DMS114 treated with DMSO at 0.1 percent for 48 hours (cell line): ENCODE data around the gene NRDE2.

Experiments used
- DNase-seq: peaks from one replicate; lab custom pipeline; 2025; ENCODE audit not compliant: unreplicated experiment; lab: John Stamatoyannopoulos, UW

Gene NRDE2, protein sequence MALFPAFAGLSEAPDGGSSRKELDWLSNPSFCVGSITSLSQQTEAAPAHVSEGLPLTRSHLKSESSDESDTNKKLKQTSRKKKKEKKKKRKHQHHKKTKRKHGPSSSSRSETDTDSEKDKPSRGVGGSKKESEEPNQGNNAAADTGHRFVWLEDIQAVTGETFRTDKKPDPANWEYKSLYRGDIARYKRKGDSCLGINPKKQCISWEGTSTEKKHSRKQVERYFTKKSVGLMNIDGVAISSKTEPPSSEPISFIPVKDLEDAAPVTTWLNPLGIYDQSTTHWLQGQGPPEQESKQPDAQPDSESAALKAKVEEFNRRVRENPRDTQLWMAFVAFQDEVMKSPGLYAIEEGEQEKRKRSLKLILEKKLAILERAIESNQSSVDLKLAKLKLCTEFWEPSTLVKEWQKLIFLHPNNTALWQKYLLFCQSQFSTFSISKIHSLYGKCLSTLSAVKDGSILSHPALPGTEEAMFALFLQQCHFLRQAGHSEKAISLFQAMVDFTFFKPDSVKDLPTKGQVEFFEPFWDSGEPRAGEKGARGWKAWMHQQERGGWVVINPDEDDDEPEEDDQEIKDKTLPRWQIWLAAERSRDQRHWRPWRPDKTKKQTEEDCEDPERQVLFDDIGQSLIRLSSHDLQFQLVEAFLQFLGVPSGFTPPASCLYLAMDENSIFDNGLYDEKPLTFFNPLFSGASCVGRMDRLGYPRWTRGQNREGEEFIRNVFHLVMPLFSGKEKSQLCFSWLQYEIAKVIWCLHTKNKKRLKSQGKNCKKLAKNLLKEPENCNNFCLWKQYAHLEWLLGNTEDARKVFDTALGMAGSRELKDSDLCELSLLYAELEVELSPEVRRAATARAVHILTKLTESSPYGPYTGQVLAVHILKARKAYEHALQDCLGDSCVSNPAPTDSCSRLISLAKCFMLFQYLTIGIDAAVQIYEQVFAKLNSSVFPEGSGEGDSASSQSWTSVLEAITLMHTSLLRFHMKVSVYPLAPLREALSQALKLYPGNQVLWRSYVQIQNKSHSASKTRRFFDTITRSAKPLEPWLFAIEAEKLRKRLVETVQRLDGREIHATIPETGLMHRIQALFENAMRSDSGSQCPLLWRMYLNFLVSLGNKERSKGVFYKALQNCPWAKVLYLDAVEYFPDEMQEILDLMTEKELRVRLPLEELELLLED

DNA sequence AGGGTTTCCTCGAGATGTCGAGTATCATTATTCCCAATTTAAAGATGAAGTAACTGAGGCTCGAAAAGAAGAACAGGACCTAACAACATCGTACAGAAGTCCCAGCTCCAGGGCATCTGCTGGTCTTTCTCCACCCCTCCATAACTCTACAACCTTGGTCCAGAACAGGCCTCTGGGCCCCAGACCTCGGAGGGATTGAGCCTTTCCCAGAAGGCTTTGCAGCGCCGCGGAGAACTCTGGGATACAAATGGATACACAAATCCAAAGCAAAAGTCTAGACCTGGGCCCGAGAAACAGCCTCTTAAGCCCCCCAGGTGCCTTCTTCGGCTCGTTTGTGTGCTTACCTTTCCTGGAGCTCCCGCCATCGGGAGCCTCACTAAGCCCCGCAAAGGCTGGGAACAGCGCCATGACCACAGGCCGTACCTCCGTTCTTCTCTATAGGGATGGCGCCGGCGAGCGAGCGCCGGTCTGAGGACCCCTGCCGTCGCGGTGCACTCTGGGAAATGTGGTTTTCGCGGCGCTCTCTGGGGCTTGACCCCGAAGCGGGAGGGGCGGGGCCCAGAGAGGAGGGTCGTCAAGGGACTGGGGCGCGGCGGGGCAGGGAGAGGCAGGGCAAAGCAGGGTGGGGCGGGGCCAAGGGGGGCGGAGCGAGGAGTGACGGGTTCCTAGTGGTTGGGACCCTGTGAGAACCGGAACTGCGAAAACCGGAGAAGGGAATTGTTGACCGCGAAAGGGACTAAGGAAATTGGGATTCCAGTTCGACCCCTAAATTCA, at the start of gene NRDE2:
TSS of gene NRDE2 (minus strand) at position 445 of the 774 bp plus-strand sequence. CDS start at position 408, 37 bp downstream.
- DNase-seq = peak; percentile 88

DNA sequence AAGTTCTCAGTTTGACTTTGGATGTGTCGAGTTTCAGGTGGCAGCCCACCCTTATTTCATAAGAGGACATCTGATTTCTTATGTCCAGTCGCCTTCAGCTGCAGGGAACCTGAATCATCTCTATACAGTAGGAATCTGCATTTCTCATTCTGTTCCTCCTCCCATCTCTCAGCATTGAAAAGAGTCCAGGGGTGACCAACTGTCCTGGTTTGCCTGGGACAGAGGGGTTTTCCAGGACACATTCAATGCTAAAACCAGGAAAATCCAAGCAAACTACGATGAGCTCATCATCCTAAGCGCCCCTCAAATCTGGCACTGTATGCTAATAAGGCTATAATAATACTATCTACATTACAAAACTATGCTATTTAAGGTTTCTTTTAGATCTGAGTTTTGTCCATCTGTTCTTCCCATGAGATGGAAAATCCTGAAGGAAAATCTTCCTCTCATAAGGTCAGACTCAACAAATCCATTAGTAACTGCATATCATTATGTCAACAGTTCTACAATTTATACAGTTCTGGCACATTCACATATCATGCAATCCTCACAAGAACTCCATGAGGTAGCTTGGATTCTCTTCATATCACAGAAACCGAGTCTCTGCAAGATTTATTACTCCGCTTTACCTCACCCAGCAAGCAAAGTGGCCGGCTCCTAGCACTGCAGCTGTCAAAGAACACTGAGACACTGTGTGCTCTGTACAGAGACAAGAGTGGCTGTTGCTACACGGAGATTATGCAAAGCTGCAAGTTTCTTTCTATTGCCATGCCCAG, 49.5 kb upstream of the NRDE2 start:
- no peak for DNase-seq

DNA sequence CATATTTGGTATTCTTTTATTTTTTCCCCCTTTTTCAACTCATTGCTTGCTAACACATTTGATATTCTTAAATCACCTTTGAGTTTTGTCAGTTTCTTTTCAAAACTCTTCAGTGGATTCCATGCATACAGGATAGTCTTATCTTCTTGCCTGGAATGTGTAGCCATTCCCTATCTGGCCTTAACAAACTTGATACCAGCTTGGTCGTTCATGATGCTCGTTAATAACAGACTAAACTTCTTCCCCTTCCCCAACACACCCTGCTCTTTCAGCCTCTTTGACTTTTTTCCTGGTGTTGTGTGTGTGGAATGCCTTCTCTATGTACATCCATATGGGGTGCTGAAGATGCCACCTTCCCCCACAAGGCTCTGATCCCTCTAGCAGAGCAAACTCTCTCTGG, 47.4 kb upstream of the NRDE2 start:
- no peak for DNase-seq

DNA sequence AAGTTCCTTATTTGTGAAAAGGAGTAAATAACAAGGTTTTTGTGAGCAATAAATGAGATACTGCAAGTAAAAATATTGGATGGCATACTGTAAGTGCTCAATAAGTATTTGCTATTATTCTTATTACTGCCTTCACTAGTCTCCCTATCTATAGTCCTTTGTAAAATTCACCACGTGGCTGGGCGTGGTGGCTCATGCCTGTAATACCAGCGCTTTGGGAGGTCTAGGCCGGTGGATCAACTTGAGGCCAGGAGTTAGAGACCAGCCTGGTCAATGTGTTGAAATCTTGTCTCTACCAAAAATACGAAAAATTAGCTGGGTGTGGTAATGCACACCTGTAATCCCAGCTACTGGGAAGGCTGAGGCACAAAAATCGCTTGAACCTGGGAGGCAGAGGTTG, 46.5 kb upstream of the NRDE2 start:
- no peak for DNase-seq

DNA sequence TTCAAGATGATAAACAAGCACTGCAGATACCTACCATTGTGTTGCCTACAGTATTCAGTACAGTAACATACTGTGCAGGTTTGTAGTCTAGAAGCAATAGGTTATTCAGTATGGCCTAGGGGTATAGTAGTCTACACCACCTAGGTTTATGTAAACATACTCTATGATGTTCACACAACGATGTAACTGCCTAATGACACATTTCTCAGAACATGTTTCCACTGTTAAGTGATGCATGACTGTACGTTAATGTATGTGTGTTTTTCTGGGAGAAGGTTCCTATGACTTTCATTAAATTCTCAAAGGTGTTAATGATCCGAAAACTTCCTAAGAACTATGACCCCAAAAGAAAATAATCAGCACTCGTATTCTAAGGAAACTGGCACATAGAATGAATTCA, 44.2 kb upstream of the NRDE2 start:
- no peak for DNase-seq

DNA sequence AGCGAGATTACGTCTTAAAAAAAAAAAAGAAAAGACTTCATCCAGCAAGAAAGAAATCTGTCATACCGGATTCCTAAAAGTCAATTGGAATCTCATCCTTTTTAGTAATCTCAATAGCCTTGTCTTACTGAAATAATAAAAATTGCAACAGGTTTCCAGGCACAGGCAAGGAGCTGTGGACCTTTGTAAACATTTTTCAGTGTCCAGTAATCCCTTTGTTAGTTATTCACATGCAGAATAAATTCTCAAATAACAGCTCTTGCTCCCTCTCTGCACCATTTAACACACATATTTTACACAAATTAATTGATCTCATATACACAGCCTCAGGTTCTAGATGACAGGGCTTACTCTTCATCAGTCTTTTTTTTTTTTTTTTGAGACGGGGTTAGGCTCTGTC, 43.1 kb upstream of the NRDE2 start:
- DNase-seq = no peak

DNA sequence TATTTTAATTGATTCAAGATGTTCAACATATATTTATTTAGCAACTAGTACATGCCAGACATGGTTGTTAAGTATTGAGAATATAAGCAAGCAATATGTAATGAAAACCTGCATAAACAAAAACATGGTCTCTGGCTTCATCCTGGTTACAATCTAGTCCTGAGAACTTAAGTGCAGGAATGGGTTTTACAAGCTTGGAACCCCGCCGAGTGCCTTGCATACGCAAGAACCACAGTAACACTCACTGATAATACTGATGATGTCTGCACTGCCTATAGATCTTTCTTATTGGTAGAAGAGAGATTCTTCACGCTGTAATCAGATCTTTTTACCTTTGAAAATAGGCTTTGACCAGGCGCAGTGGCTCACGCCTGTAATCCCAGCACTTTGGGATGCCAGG, 42.1 kb upstream of the NRDE2 start:
- DNase-seq = no peak

DNA sequence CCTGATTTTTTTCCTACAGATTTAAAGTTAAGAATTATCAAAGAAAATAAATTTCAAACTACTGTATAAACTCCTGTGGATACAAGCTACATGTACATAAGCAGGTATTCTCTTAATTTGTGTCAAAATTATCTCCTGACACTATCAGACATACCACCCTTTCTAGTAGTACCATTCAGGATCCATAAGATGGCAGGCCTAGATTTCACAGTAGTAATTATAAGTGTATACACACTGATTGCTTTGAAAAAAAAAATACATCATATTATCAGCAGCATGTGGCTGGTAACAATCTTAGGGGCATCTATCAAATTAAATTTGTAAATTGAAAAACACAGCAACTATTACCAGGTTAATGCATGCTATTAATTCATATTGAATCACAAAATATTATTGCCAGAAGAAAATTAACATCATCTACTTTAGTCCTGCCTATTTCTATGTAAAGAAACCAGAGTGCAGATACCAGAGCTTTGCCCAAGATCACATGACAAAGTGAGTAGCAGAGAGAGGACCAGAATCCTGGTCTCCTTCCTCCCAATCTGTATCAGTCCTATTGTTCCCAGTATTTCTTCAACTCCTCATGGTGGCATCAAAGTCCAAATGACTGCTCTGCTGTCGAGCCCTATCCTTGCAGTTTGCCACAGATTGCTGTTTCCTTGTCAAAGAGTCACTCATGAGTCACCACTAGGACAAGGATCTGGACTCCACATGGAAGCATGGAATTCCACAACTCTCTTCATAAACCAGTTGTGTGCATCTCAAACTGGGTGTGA, 37.4 kb upstream of the NRDE2 start:
- DNase-seq = no peak

DNA sequence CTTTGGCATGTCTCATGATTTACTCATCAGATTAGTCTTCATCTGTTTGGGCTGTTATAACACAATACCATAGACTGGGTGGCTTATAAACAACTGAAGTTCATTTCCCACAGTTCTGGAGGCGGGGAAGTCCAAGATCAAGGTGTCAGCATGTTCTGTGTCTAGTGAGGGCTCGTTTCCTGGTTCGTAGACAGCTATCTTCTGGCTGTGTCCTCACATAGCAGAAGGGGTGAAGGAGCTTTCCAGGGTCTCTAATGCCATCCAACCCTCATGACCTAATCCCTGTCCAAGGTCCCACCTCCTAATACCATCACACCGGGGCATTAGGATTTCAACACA, 30.8 kb upstream of the NRDE2 start:
- DNase-seq = no peak

DNA sequence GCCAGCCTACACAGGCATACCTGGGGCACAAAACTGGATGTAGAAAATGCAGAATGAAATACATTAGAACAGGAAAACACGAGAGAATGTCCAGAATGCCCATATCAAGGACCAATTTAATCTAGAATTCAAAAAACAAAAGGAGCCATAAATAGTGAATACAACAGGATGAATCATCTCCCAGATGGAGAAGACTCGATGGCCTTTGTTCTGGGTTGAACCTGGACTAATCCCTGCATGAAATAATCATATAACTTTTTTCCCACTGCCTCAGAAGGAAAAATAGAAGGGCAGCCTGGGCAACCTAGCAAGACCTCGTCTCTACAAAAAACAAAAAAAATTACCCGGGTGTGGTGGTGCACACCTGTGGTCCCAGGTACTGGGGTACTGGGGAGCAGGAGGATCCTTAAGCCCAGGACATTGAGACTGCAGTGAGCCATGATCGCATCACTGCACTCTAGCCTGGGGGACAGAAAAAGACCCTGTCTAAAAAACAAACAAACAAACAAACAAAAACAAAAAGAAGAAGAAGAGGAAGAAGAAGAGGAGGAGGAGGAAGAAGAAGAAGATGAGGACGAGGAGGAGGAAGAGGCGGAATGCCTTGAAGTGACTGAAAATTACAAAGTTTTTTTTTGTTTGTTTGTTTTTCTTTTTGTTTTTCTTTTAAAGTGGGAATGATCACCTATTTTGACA, 30.3 kb upstream of the NRDE2 start:
- no peak for DNase-seq

DNA sequence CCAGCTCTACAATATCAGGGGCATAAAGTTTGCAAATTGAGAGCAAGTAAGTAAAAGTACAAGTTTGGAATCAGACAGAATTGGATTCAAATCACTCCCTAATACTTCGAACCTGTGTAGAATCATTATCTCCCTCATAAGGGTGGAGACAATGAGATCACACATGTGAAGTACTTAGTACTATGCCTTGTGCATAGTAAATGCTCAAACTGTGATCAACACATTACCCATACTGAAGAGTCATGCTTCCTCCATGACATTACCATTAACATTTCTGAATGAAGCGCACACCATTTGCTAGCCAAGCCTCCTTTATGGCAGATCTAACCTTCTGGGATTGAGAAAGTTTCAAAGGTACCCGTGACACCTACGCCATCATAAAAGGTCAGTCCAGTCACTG, 26.6 kb upstream of the NRDE2 start:
- no peak for DNase-seq

DNA sequence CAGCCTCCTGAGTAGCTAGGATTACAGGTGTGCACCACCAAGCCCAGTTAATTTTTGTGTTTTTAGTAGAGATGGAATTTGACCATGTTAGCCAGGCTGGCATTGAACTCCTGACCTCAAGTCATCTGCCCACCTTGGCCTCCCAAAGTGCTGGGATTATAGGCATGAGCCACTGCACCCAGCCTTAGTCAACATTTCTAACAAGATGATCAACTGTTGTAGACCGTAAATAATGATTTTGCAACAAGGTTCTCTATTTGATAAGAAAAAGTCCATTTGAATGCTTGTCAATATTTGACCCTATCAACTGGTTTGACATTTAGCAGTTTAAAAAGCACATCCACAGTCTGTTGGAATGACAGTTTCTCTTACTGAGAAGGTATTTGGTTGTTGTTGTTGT, 25.2 kb upstream of the NRDE2 start:
- DNase-seq = no peak

DNA sequence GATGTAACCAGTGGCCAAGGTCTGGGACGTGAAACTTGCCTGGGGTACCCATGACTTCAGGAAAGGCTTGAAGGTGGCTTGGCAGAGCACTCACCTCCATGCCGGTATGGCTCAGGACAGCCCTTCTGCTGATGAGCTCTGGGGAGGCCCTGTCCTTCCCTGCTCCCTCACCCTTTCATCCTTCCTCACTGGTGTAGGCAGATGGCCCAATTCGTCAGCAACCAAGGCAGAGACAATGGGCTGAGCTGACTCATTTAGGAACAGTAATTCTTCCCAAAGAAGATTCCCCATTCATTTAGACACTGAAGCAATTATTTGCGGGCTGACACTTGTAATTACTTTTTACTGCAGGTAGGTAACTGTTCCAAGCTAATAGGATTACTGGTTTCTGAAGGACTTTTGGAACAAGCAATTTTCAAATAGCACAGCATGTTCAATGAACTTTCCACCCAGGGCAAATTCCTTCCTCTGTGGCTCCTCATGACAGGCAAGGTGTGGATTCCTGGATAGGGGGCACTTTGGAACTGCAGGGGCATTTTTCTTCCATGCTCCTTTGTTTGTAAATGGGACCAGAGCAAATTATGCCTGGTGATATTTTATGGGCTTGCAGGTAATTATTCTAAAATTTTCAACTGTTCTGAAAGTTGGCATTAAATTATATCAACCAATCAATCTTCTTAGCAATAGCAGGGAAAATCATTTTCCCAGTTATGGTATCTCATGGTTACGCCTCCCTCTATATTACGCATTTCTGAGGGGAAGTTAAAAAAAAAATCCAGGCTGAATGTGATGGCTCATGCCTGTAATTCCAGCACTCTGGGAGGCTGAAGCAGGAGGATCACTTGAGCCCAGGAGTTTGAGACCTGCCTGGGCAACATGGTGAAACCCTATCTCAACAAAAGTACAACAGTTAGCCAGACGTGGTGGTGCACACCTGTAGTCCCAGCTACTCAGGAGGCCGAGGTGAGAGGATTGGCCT, 24.1 kb upstream of the NRDE2 start:
- DNase-seq = no peak

DNA sequence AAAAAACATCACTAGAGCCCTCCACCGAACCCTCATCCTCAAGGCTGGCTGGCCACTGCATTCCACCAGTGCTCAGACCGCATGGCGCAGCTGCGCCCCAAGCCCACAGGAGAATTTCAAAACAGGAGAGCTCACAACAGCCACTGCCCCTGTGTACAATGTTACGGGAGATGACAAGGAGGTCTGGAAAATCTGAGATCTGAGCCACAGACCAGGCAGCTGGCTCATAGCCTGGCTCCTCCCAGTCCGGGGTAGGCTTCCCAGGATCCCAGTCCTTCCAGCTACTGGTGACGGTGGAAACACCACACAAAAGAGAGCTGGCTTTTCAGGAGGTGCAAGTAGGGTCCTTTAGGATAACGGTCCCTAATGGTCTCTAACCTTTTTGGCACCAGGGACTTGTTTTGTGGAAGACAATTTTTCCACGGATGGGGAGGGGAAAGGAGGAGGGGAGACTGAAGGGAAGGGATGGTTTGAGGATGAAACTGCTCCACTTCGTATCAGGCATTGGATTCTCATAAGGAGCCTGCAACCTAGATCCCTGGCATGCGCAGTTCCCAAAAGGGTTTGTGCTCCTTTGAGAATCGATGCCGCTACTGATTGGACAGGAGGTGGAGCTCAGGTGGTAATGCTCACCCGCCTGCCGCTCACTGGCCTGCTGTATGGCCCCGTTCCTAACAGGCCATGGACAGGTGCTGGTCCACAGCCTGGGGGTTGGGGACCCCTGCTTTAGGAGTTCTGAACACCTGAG, 23.0 kb upstream of the NRDE2 start:
- DNase-seq = no peak

DNA sequence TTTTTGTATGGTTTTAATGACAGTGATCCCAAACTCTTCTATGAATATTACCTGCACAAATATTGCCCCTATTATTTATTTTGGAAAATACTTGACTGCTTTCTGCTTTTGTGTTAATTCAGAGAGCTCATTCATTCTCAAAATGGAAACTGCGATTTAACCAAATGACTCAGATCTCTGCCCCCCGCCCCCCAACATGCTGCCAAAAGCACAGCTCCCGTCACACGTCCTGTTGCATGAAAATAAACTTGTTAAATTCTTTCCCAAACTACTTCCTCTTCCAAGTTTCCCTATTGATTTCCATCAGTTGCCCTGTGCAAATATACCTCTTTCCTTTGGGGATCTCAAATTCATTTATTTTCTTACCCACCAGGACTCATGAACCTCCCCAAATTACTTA, 18.0 kb upstream of the NRDE2 start:
- DNase-seq = no peak

DNA sequence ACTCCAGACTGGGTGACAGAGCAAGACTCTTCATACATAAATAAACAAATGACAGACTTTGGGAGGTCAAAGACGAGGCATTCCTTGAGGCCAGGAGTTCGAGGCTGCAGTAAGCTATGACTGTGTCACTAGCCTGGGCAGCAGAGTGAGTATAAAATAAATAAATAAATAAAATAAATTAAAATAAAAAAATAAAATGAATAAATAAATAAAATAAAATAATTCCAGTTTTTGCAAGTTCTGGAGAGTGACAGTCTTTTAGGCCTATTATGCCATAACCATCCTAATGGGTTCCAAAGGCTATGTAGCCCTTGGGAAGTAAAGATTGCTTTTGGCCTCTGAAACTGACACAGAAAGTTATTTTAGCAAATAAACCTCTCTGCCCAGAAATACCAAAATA, 16.5 kb upstream of the NRDE2 start:
- DNase-seq = no peak

DNA sequence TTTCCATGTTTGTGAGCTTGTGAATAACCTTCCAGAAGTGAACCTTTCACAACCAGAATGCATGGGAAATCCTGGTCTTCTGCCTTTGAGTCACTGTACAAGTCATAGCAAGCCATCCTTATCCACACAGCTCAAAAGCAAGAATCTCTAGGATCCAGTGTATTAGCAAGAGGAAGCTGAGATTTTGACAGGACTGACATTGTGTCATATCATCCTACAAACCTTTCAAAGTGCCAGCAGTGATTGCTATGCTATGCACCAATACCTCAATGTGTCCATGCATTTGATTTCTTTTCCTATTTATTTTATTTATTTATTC, 13.5 kb upstream of the NRDE2 start:
- DNase-seq = no peak
